T follicular helper cell (primary cell): ENCODE results near the gene NOM1.
"Not testable (repeated sequence)": the region's sequence is repeated elsewhere in the genome, so short reads cannot be mapped to it uniquely, and the experiment has no call there.

Experiments used
- DNase-seq: peaks from one replicate; pipeline ENCODE4 v3.0.0-alpha.2; 2020; ENCODE audit warnings: low read depth
- total RNA-seq, 2 experiments: gene quantifications; one replicate each; lab custom pipeline; 2026; lab: John Stamatoyannopoulos, UW

Gene NOM1
- 52.3 to 97.9 reads per million in 2 experiments for total RNA-seq

DNA sequence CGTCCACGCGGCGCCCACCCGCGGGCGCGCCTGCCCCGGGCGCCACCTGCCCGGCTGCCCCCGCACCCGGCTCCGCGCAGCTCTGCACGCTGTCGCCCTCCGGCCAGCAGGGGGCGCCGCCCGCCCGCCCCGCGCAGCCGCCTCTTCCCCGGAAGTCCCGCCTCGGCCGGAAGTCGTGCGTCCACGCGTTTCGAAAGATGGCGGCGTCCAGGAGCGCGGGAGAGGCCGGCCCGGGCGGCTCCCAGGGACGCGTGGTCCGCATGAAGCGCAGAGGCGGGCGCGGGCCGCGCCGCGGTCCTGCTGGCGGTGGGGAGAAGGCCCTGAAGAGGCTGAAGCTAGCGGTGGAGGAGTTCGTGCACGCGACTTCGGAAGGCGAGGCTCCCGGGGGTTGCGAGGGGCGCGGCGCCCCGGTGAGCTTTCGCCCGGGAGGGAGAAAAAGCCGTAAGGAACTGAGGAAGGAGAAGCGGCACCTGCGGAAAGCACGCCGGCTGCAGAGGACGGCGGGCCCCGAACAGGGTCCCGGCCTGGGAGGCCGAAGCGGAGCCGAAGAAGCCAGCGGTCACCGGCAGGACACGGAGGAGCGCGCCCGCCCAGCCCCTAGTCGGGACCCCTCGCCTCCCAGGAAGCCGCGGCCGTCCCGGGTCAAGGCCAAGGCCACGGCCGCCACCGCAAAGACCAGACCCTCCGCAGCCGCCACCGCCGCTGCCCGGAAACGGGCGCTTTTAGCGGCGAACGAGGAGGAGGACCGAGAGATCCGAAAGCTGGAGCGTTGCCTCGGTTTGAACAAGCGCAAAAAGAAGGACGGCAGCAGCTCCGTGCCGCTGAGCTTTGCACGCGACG is at the start of gene NOM1:
Gene NOM1, plus strand, starts transcription at position 172 of the 840 bp plus-strand sequence. Its CDS starts 26 bp downstream, at position 198.
- peak; percentile 85 for DNase-seq

GRCh38 chr7:156900093-156900492 is 49.4 kb upstream of the NOM1 start:
- not testable (repeated sequence) for DNase-seq

DNA sequence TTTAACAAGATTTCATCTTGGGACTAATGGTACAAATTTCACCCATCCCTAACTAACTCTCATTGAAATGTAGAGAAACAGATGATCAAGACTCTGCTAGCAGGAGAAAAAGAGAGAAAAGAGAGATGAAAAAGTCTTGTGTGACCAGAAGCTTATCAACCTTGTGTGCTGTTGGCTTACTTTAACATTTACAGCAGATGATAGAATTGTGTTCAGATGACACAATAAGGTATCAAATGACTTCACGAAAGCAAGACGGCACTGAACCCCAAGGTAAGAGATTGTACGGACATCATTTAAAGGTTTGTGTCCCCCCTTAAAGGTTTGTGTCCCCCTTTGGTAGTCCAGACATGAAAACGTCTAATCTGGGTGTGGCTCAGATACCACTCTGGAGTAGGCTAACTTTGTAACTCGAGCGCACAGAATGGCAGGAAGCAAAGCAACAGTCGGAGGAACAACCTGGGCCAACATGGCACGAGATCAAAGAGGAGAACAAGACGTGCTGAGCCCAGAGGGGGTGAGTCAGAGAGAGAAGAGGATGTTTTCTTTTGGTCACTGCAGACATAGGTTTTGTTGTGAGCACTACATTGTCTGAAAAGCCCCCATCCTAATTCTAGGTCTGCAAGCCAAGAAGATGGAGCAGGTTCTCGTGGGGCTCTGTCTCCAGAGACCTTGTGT is 46.1 kb upstream of the NOM1 start:
- no peak for DNase-seq

GRCh38 chr7:156906200-156906649 is 43.3 kb upstream of the NOM1 start:
- DNase-seq = no peak

- no peak for DNase-seq
These were observed 41.9 kb upstream of the NOM1 start for GRCh38 chr7:156907656-156908055.

DNA sequence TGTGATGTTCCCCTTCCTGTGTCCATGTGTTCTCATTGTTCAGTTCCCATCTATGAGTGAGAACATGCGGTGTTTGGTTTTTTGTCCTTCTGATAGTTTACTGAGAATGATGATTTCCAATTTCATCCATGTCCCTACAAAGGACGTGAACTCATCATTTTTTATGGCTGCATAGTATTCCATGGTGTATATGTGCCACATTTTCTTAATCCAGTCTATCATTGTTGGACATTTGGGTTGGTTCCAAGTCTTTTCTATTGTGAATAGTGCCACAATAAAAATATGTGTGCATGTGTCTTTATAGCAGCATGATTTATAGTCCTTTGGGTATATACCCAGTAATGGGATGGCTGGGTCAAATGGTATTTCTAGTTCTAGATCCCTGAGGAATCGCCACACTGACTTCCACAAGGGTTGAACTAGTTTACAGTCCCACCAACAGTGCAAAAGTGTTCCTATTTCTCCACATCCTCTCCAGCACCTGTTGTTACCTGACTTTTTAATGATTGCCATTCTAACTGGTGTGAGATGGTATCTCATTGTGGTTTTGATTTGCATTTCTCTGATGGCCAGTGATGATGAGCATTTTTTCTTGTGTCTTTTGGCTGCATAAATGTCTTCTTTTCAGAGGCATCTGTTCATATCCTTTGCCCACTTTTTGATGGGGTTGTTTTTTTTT is 39.8 kb upstream of the NOM1 start:
- DNase-seq = not testable (repeated sequence)

DNA sequence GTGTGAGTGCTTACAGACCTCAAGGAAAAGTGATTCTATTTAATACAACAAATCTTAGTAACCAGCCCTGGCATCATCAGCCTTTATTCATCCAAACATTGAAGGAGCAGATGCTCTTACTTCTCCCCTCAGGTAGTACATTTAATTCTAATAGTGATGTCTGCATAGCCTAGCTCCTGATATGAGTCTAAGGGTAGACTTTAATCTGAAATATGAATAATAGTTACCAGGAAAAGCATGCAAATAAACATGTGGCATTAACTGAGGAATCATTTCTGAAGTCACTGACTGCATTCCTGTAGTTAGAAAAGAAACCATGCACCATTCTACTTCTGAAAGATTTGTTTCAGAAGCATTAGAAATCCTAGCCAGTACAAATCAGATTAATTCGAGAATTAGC is 30.9 kb upstream of the NOM1 start:
- no peak for DNase-seq

GRCh38 chr7:156919132-156919713 is 30.3 kb upstream of the NOM1 start:
- no peak for DNase-seq

DNA sequence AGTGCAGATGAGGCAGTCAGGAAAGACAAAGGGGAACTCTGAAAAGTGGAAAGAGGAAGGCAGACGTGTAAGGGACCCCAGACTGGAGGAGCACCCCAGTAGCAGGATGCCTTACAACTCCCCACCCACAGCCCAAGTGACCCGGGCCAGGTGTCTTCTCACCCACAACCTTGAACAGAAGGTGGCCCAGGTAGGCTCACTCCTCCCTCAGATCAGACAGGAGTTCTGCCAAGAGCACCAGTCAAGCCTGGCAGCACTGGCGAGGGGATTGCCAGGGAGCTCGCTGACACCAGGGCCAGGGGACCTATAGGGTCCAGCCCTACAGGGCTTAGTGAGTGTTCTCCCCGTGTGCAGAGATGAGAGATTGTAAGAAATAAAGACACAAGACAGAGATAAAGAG is 29.4 kb upstream of the NOM1 start:
- DNase-seq = no peak

GRCh38 chr7:156920487-156921373 is 28.8 kb upstream of the NOM1 start:
- DNase-seq = not testable (repeated sequence)

DNA sequence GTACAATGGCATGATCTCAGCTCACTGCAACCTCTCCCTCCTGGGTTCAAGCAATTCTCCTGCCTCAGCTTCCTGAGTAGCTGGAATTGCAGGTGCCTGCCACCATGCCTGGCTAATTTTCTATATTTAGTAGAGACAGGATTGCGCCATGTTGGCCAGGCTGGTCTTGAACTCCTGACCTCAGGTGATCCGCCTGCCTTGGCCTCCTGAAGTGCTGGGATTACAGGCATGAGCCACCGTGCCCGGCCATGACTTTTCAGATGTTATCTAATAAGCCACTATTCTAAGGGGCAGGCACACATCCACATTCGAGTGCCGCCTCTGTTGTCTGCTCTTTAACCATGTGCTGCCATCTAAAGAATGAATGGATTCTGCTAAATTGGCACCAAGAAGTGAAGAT is 27.2 kb upstream of the NOM1 start:
- not testable (repeated sequence) for DNase-seq

GRCh38 chr7:156925821-156926220 is 23.7 kb upstream of the NOM1 start:
- DNase-seq = not testable (repeated sequence)

GRCh38 chr7:156927571-156928405 is 21.7 kb upstream of the NOM1 start:
- DNase-seq = no peak

GRCh38 chr7:156928406-156928747 is 21.1 kb upstream of the NOM1 start:
- DNase-seq = no peak

DNA sequence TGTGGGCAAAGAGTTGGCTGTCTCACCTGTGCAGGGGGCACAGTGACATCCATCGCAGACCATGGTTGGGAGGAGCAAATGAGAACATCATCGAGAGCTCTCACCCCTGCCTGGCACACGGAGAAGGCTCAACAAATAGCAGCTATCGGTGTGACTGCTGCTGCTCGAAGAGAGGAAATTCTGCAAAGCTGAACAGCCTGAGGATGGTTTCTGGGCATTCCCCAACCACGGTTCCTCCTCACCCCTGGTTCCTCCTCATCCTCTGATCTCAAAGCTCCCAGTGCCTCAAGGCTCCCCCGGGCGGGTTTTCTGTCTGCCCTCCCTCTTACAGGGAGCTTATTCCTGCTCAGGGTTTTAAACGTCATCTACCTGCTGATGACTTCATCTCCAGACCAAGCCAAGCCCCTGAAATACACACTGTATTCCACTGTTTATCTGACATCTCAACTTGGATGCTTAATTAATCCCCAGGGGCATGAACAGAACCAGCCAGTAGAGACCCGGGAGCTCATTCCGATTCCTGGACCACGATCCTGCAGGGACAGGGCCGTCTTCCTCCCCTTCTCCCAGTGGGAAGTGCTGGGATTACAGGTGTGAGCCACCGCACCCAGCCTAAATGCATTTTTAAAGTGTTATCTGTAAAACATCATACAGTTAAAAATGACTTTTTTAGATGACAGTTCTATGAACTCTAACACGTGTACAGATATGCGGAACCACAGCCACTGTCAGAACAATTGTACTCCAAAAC is 19.5 kb upstream of the NOM1 start:
- DNase-seq = peak; percentile 28

DNA sequence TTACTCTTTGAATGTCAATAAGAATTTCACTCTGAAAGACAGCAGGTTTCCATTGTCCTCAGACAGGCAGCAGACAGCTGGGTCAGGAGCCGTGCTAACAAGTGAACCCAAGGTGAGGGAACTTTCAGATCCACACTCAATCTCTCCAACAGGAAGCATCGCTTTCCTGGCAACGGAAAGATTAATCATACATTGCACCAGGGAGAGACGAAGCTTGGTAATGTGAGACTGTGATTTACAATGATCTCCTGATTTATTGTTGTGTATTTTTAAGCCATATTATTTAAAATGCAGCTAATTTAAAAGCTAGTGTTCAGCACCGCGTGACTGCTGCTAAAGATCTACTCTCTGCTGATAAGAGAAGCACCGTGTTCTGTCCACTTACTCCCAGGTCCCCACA is 17.5 kb upstream of the NOM1 start:
- DNase-seq = no peak

GRCh38 chr7:156935250-156935649 is 14.3 kb upstream of the NOM1 start:
- DNase-seq = no peak

- not testable (repeated sequence) for DNase-seq
These were observed 12.7 kb upstream of the NOM1 start for GRCh38 chr7:156936766-156937165.

- DNase-seq = no peak
These were observed 8.9 kb upstream of the NOM1 start for GRCh38 chr7:156940421-156941122.
